CD4-positive, alpha-beta T cell (primary cell): Measurements from ENCODE around the gene IPO9. TPM values are rescaled to one million over a fixed set of nuclear protein-coding genes. Genes with fewer than 3 reads are reported as not detected.

Source experiments
- ATAC-seq: fragments of 200-7000 bp; cut with Tn5 transposase; one replicate; pipeline ENCODE4 v1.10.0; 2022; ENCODE audit warnings: mild to moderate bottlenecking; ENCODE audit not compliant: poor library complexity
- CTCF ChIA-PET: fragments of 350-600 bp; sonication (Branson Sonifier 250); formaldehyde crosslinking; loops from one replicate; lab custom pipeline; 2021; ENCODE audit warnings: antibody characterized with exemption, inconsistent platforms; lab: Charles Lee
- POLR2A ChIA-PET: fragments of 350-600 bp; sonication (Branson Sonifier 250); formaldehyde crosslinking; loops from one replicate; lab custom pipeline; 2021; ENCODE audit warnings: antibody characterized with exemption, inconsistent platforms; lab: Charles Lee
- DNase-seq, 14 experiments: peaks; one replicate each; pipeline ENCODE4 v3.0.0-alpha.2; 2013 to 2020; ENCODE audit warnings: mixed read lengths in 2 of 14
- H3K27ac ChIP-seq, 2 donors: one replicate each; pipeline versions ENCODE4 v1.5.1 to v1.7.0; 2013; ENCODE audit warnings: low read length in 2 of 2, low read depth in 1 of 2, mild to moderate bottlenecking in 1 of 2
- H3K27me3 ChIP-seq, 2 experiments: 1 replicate in 1 of 2; 2 replicates in 1 of 2; pipeline versions ENCODE4 v1.6.1 to v1.7.0; 2013; ENCODE audit warnings: low read length in 2 of 2, control low read depth in 1 of 2, mild to moderate bottlenecking in 1 of 2, moderate library complexity in 1 of 2; ENCODE audit not compliant: insufficient read depth in 2 of 2, control insufficient read depth in 1 of 2
- H3K36me3 ChIP-seq: one replicate; pipeline ENCODE4 v1.6.1; 2013; ENCODE audit warnings: low read length, control low read depth; ENCODE audit not compliant: insufficient read depth
- H3K4me1 ChIP-seq: one replicate; pipeline ENCODE4 v1.6.1; 2013; ENCODE audit warnings: low read length, control low read depth; ENCODE audit not compliant: insufficient read depth
- H3K4me3 ChIP-seq: one replicate; pipeline ENCODE4 v1.5.1; 2013; ENCODE audit warnings: mild to moderate bottlenecking, low read length, moderate library complexity
- H3K9me3 ChIP-seq, 2 experiments: 1 replicate in 1 of 2; 2 replicates in 1 of 2; pipeline versions ENCODE4 v1.6.1 to v1.7.0; 2013; ENCODE audit warnings: low read length in 2 of 2, mild to moderate bottlenecking in 2 of 2, control low read depth in 1 of 2, moderate library complexity in 1 of 2; ENCODE audit not compliant: control insufficient read depth in 1 of 2, insufficient read depth in 1 of 2
- H3K27ac Mint-ChIP-seq: one replicate; pipeline ENCODE4 v1.8.0; 2020; ENCODE audit warnings: mixed read lengths
- H3K27me3 Mint-ChIP-seq: one replicate; pipeline ENCODE4 v1.8.0; 2021; ENCODE audit warnings: mixed read lengths
- H3K36me3 Mint-ChIP-seq: one replicate; pipeline ENCODE4 v1.8.0; 2021; ENCODE audit warnings: low read depth, mixed read lengths
- H3K4me1 Mint-ChIP-seq: one replicate; pipeline ENCODE4 v1.8.0; 2021; ENCODE audit warnings: low read depth, mixed read lengths
- H3K4me3 Mint-ChIP-seq: one replicate; pipeline ENCODE4 v1.8.0; 2020; ENCODE audit warnings: mild to moderate bottlenecking, mixed read lengths
- H3K9me3 Mint-ChIP-seq: one replicate; pipeline ENCODE4 v1.8.0; 2020; ENCODE audit warnings: mixed read lengths
- intact Hi-C, 2 experiments: fragments of 100-400 bp; cut with DNase I in 1 of 2; cut with micrococcal nuclease in 1 of 2; formaldehyde crosslinking; loops; one replicate each; pipeline versions ENCODE4 v1.15.1 to v1.9.0; 2023 to 2025; cut with DNase I, micrococcal nuclease
- total RNA-seq, 174 experiments: library from RNA in 2 of 174; stranded (reverse) in 2 of 174; gene quantifications; one replicate each; pipeline ENCODE4 v1.2.3 and lab custom pipeline; 2021 to 2026
- TF ChIP-seq, protein P1 (sequence below): fragments of 200-600 bp; IDR thresholded peaks from one replicate; pipeline ENCODE4 v1.8.0; 2022; ENCODE audit warnings: antibody characterized with exemption, mild to moderate bottlenecking

The IPO9 gene
- total RNA-seq, 2 experiments from 2014 or later: 17.1 to 20.1 TPM

DNA sequence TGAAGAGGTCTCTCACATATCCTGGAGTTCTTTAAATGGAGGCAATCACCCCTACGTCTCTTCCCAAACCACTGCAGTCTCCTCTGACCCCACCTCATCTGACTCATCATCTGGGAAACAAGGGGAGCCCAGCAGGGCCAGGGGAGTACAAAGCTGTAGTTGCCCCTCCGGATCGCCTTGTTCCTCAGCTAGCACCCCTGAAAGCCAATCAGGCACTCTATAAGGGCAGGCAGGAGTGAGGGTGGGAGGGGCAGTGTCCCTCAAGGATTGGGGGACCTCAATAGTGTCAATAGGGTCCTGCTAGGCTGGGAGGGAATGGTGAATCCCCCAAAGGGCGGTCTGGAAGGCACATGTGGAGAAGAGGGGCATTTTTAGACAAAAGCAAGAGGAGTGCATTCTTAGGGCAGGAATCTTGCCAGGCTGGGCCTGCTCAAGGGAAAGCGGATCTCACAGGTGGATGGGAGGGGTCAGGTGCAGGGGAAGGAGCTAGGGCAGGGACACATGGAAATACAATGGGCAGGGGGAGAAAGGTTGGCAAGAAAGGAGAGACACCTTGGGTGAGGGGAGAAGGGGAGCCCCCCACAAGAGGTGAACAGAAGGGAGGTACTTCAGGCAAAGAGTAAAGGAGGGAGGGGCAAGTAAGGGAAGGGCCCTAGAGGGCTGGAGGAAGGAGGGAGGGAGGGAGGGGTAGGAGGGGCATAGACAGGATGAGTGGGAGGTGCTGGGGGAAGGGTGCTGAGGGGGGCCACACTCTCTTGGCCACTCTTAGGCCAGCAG, 65.6 kb downstream of the IPO9 start:
- ATAC-seq: no peak
- no peaks in the 10 kb centered on the region for H3K9me3 Mint-ChIP-seq
- TF ChIP-seq, protein P1, sequence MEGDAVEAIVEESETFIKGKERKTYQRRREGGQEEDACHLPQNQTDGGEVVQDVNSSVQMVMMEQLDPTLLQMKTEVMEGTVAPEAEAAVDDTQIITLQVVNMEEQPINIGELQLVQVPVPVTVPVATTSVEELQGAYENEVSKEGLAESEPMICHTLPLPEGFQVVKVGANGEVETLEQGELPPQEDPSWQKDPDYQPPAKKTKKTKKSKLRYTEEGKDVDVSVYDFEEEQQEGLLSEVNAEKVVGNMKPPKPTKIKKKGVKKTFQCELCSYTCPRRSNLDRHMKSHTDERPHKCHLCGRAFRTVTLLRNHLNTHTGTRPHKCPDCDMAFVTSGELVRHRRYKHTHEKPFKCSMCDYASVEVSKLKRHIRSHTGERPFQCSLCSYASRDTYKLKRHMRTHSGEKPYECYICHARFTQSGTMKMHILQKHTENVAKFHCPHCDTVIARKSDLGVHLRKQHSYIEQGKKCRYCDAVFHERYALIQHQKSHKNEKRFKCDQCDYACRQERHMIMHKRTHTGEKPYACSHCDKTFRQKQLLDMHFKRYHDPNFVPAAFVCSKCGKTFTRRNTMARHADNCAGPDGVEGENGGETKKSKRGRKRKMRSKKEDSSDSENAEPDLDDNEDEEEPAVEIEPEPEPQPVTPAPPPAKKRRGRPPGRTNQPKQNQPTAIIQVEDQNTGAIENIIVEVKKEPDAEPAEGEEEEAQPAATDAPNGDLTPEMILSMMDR: no peak
- H3K36me3 Mint-ChIP-seq: no peaks in the 10 kb centered on the region
- Histone ChIP-seq H3K27ac (no peak overlapping the region), H3K9me3 (peaks cover 0 to 14% of the 10 kb centered on the region in 2 experiments), H3K27me3 (peaks cover 15 to 29% of the 10 kb centered on the region in 2 experiments), H3K4me3 (no peak overlapping the region), H3K4me1 (peaks cover 11% of the 10 kb centered on the region), H3K36me3 (no peaks in the 10 kb centered on the region)
- H3K27ac Mint-ChIP-seq: no peak overlapping the region
- DNase-seq: no peak
- CTCF ChIA-PET: interaction anchor here (1.6 to 2.7 kb wide), 2 partner anchors 14 to 105 kb away, joined by 4 to 11 read pairs; no protein-coding TSS in a partner anchor
- POLR2A ChIA-PET: interaction anchor here (1.4 kb wide), 1 partner anchor 61 kb away, joined by 4 read pairs; the partner anchor contains the start of gene TIMM17A
- H3K27me3 Mint-ChIP-seq: peaks cover 55% of the 10 kb centered on the region
- H3K4me1 Mint-ChIP-seq: peaks cover 10% of the 10 kb centered on the region
- no peak overlapping the region for H3K4me3 Mint-ChIP-seq
- intact Hi-C loops: loop anchor here (5.0 kb wide), 2 partner anchors 63 to 243 kb away; partner anchors contain the start of gene TIMM17A (in 2 of the 2)

GRCh38 chr1:201895120-201895665, 66.2 kb downstream of the IPO9 start:
- no peaks in the 10 kb centered on the region for H3K36me3 ChIP-seq
- ChIA-PET CTCF (interaction anchor here (0.6 to 2.7 kb wide), 19 partner anchors 9 to 240 kb away, joined by 3 to 19 read pairs (median 4); partner anchors contain the start of genes LMOD1, RNPEP and TIMM17A), POLR2A (interaction anchor here (0.6 to 1.6 kb wide), 6 partner anchors 14 to 131 kb away, joined by 3 to 4 read pairs (median 4); partner anchors contain the start of genes IPO9, RNPEP and TIMM17A)
- intact Hi-C loops: loop anchor here (5.0 kb wide), 2 partner anchors 62 to 242 kb away; partner anchors contain the start of gene TIMM17A (in 2 of the 2)
- TF ChIP-seq, protein P1: no peak
- H3K4me3 Mint-ChIP-seq: no peak overlapping the region
- no peaks in the 10 kb centered on the region for H3K36me3 Mint-ChIP-seq
- H3K9me3 Mint-ChIP-seq: no peaks in the 10 kb centered on the region
- H3K9me3 ChIP-seq: peaks cover 0 to 12% of the 10 kb centered on the region in 2 experiments
- H3K27ac Mint-ChIP-seq: no peak overlapping the region
- H3K27me3 Mint-ChIP-seq: peaks cover 53% of the 10 kb centered on the region
- H3K27me3 ChIP-seq: peaks cover 10 to 23% of the 10 kb centered on the region in 2 experiments
- peaks cover 9% of the 10 kb centered on the region for H3K4me1 ChIP-seq
- H3K4me1 Mint-ChIP-seq: peaks cover 7% of the 10 kb centered on the region
- H3K4me3 ChIP-seq: no peak overlapping the region
- DNase-seq: no peak
- no peak overlapping the region for H3K27ac ChIP-seq
- ATAC-seq: no peak
